Endodermal cell (in vitro differentiated cells): ENCODE measurements around the gene PIP4K2C. TPM values are rescaled to one million over a fixed set of nuclear protein-coding genes. Genes with fewer than 3 reads are reported as not detected.

Experiments
- DNase-seq: peaks from one replicate; pipeline ENCODE4 v3.0.0-alpha.2; 2017
- H3K27ac ChIP-seq: 2 replicates; pipeline ENCODE4 v1.5.1; 2013; ENCODE audit warnings: mild to moderate bottlenecking, low read depth, low read length, moderate library complexity
- H3K27me3 ChIP-seq: 2 replicates; pipeline ENCODE4 v1.6.1; 2013; ENCODE audit warnings: mild to moderate bottlenecking, low read length, moderate library complexity; ENCODE audit not compliant: insufficient read depth, control insufficient read depth, poor library complexity, severe bottlenecking
- H3K36me3 ChIP-seq: 2 replicates; pipeline ENCODE4 v1.7.0; 2013; ENCODE audit warnings: mild to moderate bottlenecking, low read length, moderate library complexity; ENCODE audit not compliant: control insufficient read depth, insufficient read depth
- H3K4me1 ChIP-seq: one replicate; pipeline ENCODE4 v1.7.0; 2013; ENCODE audit warnings: low read length; ENCODE audit not compliant: control insufficient read depth, insufficient read depth
- H3K4me3 ChIP-seq: 2 replicates; pipeline ENCODE4 v1.5.1; 2013; ENCODE audit warnings: mild to moderate bottlenecking, low read length, moderate library complexity
- H3K9ac ChIP-seq: 2 replicates; pipeline ENCODE4 v1.6.1; 2013; ENCODE audit warnings: mild to moderate bottlenecking, low read length, moderate library complexity; ENCODE audit not compliant: poor library complexity, severe bottlenecking; ENCODE audit errors: extremely low read depth
- H3K9me3 ChIP-seq: 2 replicates; pipeline ENCODE4 v1.6.1; 2013; ENCODE audit warnings: mild to moderate bottlenecking, low read length, moderate library complexity; ENCODE audit not compliant: control insufficient read depth
- H3K27ac Mint-ChIP-seq: 2 replicates; pipeline ENCODE4 v1.8.0; 2020; ENCODE audit warnings: mixed read lengths
- H3K27me3 Mint-ChIP-seq: 2 replicates; pipeline ENCODE4 v1.8.0; 2021; ENCODE audit warnings: mild to moderate bottlenecking, mixed read lengths; ENCODE audit not compliant: insufficient read depth
- H3K36me3 Mint-ChIP-seq: 2 replicates; pipeline ENCODE4 v1.8.0; 2020; ENCODE audit warnings: low read depth, mixed read lengths
- H3K4me1 Mint-ChIP-seq: 2 replicates; pipeline ENCODE4 v1.8.0; 2020; ENCODE audit warnings: mixed read lengths
- H3K4me3 Mint-ChIP-seq: 2 replicates; pipeline ENCODE4 v1.8.0; 2020; ENCODE audit warnings: mild to moderate bottlenecking, moderate library complexity, mixed read lengths
- H3K9me3 Mint-ChIP-seq: 2 replicates; pipeline ENCODE4 v1.8.0; 2020; ENCODE audit warnings: mild to moderate bottlenecking, mixed read lengths
- CTCF ChIP-seq: fragments of 200-600 bp; sonication (generic); conservative IDR thresholded peaks from 2 replicates; pipeline ENCODE4 v1.5.0; 2021; ENCODE audit warnings: antibody characterized with exemption, mild to moderate bottlenecking
- WGBS, 2 experiments: methylation state at CpG; one replicate each; pipeline versions ENCODE4 v1.1.5 to v1.1.7; 2013; ENCODE audit warnings: missing lambda C conversion rate in 2 of 2, mixed read lengths in 1 of 2; ENCODE audit not compliant: insufficient coverage in 1 of 2, insufficient read length in 1 of 2; 5-methylcytosine and 5-hydroxymethylcytosine counted together
- total RNA-seq, 2 donors: library from RNA; stranded (reverse); fragmentation: NEBNext Ultra II Directional in 1 of 2; extraction: Animal tissue kit (Norgen Biotek cat#: 25700) in 1 of 2; gene quantifications; 2 replicates in 1 of 2; 3 replicates in 1 of 2; pipeline ENCODE4 v1.2.1, GENCODE V29; 2021

PIP4K2C gene
- total RNA-seq, 2 donors from 2014 or later: 40.9 to 45.5 TPM

GRCh38 chr12:57614948-57615500 lies 24.0 kb downstream of the PIP4K2C start:
- no peaks in the 10 kb centered on the region for H3K9me3 Mint-ChIP-seq
- no peak overlapping the region for H3K27ac ChIP-seq
- H3K9ac ChIP-seq: no peak overlapping the region
- peaks cover 88% of the 10 kb centered on the region for H3K27me3 Mint-ChIP-seq
- WGBS, 2 experiments: 67 to 85% methylated on average over 3 to 11 of the region's 11 CpGs
- H3K4me3 Mint-ChIP-seq: no peak overlapping the region
- H3K4me1 ChIP-seq: no peaks in the 10 kb centered on the region
- peaks cover 7% of the 10 kb centered on the region for H3K36me3 ChIP-seq
- no peak for DNase-seq
- no peak for TF ChIP-seq CTCF
- no peak overlapping the region for H3K27ac Mint-ChIP-seq
- H3K4me1 Mint-ChIP-seq: peaks cover 8% of the 10 kb centered on the region
- no peak overlapping the region for H3K4me3 ChIP-seq
- H3K9me3 ChIP-seq: no peaks in the 10 kb centered on the region
- peaks cover 18% of the 10 kb centered on the region for H3K36me3 Mint-ChIP-seq
- peaks cover 64% of the 10 kb centered on the region for H3K27me3 ChIP-seq

DNA sequence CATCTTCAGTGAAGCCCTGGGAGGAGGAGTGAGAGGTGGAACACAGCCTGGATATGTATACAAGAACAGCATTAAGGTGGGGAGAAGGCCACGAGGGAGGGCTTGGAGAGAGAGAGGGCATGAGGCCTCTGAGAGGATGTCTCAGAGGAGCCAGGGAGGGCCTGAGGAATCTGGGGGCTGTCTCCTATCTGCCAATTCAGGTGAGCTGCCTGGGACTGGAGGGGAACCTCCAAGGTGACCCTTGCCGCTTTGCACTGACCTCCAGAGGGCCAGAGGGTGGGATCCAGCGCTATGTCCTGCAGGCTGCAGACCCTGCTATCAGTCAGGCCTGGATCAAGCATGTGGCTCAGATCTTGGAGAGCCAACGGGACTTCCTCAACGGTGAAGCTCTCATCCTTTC lies 24.6 kb downstream of the PIP4K2C start:
- no peaks in the 10 kb centered on the region for H3K4me1 ChIP-seq
- Mint-ChIP-seq H3K36me3 (peaks cover 18% of the 10 kb centered on the region), H3K9me3 (no peaks in the 10 kb centered on the region), H3K4me3 (no peak overlapping the region), H3K27me3 (peaks cover 89% of the 10 kb centered on the region), H3K4me1 (peaks cover 8% of the 10 kb centered on the region), H3K27ac (no peak overlapping the region)
- no peaks in the 10 kb centered on the region for H3K9me3 ChIP-seq
- no peak for DNase-seq
- H3K9ac ChIP-seq: no peak overlapping the region
- TF ChIP-seq CTCF: no peak
- H3K4me3 ChIP-seq: no peak overlapping the region
- H3K36me3 ChIP-seq: peaks cover 7% of the 10 kb centered on the region
- WGBS, 2 experiments: 90 to 92% methylated on average over 5 of the region's 5 CpGs
- peaks cover 64% of the 10 kb centered on the region for H3K27me3 ChIP-seq
- no peak overlapping the region for H3K27ac ChIP-seq

DNA sequence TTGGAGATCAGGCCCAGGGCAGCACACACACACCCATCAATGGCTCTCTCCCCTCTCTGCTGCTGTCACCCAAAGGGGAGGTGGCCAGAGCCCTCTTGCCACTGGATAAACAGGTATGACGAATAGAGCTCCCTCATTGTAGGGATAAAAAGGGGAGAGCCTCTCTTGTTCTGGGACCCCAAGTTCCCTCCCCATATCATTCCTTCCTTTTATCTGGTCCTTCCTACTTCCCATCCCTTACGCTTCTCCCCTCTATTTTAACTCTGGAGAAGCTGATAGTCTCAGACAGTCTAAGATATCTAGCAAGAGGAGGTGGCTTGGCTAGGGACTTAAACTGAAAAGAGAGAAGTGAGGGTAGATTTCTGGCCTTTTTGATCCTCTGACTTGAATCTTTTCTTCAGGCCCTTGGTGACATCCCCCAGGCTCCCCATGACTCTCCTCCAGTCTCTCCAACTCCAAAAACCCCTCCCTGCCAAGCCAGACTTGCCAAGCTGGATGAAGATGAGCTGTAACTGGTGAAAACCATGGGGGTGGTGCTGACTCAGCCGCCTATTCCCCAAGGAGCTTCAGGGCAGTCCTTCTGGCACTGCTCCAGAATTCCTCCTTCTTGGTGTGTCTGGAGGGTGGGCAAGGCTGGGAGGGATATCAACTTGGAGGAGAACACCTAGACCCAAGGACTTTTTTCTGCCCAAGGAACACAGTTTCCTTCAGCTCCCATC lies 25.6 kb downstream of the PIP4K2C start:
- 80 to 96% methylated on average over 1 to 3 of the region's 3 CpGs for WGBS, 2 experiments
- no peak overlapping the region for H3K4me3 Mint-ChIP-seq
- H3K27me3 ChIP-seq: peaks cover 68% of the 10 kb centered on the region

More for the DNA sequence above, 25.6 kb downstream of the PIP4K2C start:
- peaks cover 16% of the 10 kb centered on the region for H3K4me1 Mint-ChIP-seq
- H3K27ac ChIP-seq: no peak overlapping the region
- no peaks in the 10 kb centered on the region for H3K4me1 ChIP-seq
- no peaks in the 10 kb centered on the region for H3K9me3 ChIP-seq
- H3K36me3 ChIP-seq: peaks cover 7% of the 10 kb centered on the region
- H3K4me3 ChIP-seq: no peak overlapping the region
- DNase-seq: no peak
- no peak overlapping the region for H3K27ac Mint-ChIP-seq
- H3K36me3 Mint-ChIP-seq: peaks cover 18% of the 10 kb centered on the region
- H3K9me3 Mint-ChIP-seq: no peaks in the 10 kb centered on the region
- peaks cover 95% of the 10 kb centered on the region for H3K27me3 Mint-ChIP-seq
- H3K9ac ChIP-seq: no peak overlapping the region
- no peak for TF ChIP-seq CTCF
